Brain microvascular endothelial cell (primary cell): ENCODE measurements around the gene CCL20.
A peak's percentile ranks its signal among the peaks of the same experiment; 100 is the strongest.

ENCODE experiments used
- DNase-seq: peaks from one replicate; pipeline ENCODE4 v3.0.0-alpha.2; 2020
- H3K27ac ChIP-seq: fragments of 250-450 bp; sonication (Bioruptor Pico); 2 replicates; pipeline ENCODE4 v1.5.1; 2020; ENCODE audit warnings: mild to moderate bottlenecking, moderate library complexity
- H3K27me3 ChIP-seq: fragments of 250-450 bp; sonication (Bioruptor Pico); replicated peaks from 2 replicates; pipeline ENCODE4 v1.5.1; 2020; ENCODE audit warnings: mild to moderate bottlenecking
- H3K36me3 ChIP-seq: fragments of 250-450 bp; sonication (Bioruptor Pico); replicated peaks from 2 replicates; pipeline ENCODE4 v1.5.1; 2020; ENCODE audit warnings: mild to moderate bottlenecking
- H3K4me3 ChIP-seq: 2 replicates; pipeline ENCODE4 v1.5.1; 2011; ENCODE audit warnings: low read depth, mild to moderate bottlenecking, control low read depth, low read length, moderate library complexity
- in situ Hi-C: cut with HindIII; loops from 2 replicates; pipeline ENCODE4 v1.10.0; 2017; ENCODE audit warnings: low sequenced_read_pairs, low pct_ligation_motif_present
- TF ChIP-seq, protein P1 (sequence below): IDR thresholded peaks from 2 replicates; pipeline ENCODE4 v1.5.1; 2011; ENCODE audit warnings: low read depth, mild to moderate bottlenecking, moderate library complexity, low read length, control low read depth, inconsistent platforms; ENCODE audit errors: missing control alignments

CCL20 gene

DNA sequence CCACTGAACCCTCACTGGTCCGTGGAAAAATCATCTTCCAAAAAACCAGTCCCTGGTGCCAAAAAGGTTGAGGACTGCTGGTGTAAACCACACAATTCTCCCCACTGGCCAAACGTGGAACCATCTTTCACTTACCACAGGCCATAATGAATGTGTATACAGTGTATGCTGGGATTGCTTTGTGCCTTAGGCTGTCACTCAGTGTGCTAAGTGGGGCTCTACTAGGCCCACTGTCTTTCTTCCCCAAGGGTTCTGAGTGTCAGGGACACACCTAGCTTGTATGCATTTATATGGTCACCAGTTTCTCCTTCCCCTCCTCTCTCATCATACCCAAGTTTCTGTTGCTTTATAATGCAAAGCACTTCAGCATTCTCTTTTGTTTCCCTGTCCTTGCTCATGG, 40.7 kb upstream of the CCL20 start:
- no peaks in the 10 kb centered on the region for H3K36me3 ChIP-seq
- H3K27me3 ChIP-seq = no peaks in the 10 kb centered on the region
- in situ Hi-C loops = no loop called here
- no peak for DNase-seq
- no peak overlapping the region for H3K4me3 ChIP-seq
- TF ChIP-seq, protein P1, sequence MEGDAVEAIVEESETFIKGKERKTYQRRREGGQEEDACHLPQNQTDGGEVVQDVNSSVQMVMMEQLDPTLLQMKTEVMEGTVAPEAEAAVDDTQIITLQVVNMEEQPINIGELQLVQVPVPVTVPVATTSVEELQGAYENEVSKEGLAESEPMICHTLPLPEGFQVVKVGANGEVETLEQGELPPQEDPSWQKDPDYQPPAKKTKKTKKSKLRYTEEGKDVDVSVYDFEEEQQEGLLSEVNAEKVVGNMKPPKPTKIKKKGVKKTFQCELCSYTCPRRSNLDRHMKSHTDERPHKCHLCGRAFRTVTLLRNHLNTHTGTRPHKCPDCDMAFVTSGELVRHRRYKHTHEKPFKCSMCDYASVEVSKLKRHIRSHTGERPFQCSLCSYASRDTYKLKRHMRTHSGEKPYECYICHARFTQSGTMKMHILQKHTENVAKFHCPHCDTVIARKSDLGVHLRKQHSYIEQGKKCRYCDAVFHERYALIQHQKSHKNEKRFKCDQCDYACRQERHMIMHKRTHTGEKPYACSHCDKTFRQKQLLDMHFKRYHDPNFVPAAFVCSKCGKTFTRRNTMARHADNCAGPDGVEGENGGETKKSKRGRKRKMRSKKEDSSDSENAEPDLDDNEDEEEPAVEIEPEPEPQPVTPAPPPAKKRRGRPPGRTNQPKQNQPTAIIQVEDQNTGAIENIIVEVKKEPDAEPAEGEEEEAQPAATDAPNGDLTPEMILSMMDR = no peak
- no peak overlapping the region for H3K27ac ChIP-seq

DNA sequence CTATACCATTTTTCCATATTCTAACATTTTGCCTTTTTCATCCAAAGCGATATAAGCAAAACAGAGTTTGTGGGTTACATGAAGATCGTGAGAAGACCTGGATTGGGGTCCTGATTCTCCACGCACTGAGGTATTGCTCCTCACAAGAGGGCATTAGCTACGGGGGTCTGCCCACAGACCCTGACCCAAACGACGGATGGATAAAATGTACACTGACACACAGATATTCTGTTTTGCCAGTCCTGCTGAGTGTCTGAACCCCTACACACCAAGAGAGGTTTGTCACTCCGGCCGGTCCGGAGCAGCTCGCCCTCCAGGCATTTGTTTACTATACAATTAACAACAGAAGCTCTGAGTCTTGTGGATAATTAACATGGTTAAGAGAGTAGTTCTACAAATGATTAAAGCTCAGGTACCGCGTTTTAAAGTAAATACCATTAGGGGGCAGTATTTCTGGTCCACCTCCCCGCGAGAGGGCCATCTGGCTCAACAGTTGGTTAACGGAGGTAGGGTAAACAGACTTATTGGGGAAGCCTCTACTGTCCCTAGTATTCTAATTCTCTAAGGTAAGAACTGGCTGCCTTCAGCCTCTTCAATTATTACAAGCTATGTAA, 39.5 kb upstream of the CCL20 start:
- H3K27ac ChIP-seq = no peak overlapping the region
- TF ChIP-seq, protein P1 = peak; percentile 39
- H3K4me3 ChIP-seq = no peak overlapping the region
- in situ Hi-C loops = no loop called here
- DNase-seq = no peak
- no peaks in the 10 kb centered on the region for H3K36me3 ChIP-seq
- no peaks in the 10 kb centered on the region for H3K27me3 ChIP-seq

DNA sequence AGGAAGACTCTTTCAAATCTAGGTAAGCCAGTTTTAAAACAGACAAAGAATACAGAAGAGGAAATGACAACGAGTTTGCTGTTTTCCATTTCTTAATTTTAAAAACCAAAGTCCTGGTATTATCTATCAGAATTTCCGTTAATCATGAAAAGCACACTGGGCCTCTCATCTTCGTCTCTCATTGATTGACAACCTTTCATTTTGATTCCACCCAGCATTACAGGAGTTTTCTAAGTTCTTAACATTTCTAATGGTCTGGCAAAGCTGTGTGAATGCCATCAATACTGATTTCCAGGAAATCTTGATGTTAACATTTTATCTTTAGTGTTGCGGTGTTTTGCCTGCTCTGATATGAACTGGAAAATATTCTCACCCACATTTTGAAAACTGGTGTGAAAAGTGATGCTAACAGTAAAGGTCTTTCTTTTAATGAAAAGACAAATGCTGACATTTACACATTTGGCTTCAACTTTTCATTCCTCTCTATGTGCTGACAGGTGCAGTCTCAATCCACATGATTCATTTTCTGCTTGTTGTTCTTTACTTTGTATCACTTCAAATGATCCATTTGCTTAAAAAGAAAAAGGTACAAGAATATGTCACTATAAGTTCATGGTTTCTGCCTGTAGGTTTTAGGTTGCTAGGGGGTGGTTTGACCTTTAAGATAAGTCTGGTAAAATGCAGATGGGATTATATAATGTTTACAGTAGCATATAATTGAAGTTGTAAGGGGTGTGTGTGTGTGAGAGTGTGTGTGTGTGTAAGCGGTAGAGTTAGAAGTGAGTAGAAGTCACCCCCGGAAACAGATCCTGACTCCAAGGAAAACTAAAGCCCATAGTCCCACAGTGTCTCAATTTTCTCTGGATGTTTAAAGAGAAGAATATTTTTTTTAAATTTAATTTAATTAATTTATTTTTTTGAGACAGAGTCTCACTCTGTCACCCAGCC, 38.5 kb upstream of the CCL20 start:
- Histone ChIP-seq H3K27me3 (no peaks in the 10 kb centered on the region), H3K4me3 (no peak overlapping the region), H3K36me3 (no peaks in the 10 kb centered on the region), H3K27ac (no peak overlapping the region)
- in situ Hi-C loops = no loop called here
- no peak for DNase-seq
- TF ChIP-seq, protein P1 = no peak

DNA sequence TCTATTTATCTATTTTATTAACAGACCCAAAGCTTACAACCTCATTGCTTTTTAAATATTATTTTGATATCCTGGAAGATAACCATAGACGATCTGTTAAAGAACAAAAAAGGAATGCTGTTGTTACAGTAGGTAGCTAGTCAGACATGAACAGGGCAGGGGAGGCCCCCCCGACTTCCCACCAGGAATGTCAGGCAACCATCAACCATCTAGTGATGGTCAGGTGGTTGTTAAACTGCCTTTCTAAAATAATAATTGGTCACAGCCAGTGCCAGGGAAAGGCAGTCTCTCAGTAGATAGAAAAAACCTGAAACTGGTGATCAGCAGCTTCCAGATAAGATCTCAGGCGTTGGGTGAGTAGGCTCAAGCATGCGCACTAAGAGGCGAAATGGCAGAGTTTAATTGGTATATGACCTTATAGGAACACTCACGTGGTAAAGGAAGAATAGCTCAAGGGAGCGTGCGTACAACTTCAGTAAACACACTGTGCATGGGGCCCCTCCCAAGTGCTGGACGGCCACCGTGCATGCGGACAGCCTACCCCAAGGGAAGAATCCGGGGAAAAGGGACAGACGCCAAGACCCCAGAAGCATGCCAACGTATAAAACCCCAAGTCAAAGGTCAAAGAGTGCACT, 32.5 kb upstream of the CCL20 start:
- Histone ChIP-seq H3K4me3 (no peak overlapping the region), H3K36me3 (no peaks in the 10 kb centered on the region), H3K27ac (no peak overlapping the region), H3K27me3 (no peaks in the 10 kb centered on the region)
- in situ Hi-C loops = no loop called here
- TF ChIP-seq, protein P1 = no peak
- no peak for DNase-seq

DNA sequence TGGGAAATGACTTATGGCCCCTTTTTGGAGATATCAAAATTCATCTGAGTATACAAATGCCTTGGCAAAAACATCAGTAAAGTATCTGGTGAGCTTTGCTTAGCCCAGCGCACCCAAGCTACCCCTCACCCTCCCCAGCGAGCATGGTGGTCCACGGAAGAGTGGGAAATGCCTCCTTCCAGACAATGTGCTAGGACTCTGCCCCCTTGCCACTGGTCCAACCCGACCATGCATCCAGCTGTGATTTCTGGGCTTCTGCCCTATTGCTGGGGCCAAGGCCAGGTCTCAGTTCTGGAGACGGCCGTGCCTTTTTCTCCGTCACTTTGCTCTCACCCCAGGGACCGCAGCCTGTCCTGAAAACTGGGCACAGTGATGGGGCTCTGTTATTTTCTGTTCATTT, 31.8 kb upstream of the CCL20 start:
- in situ Hi-C loops = no loop called here
- H3K4me3 ChIP-seq = no peak overlapping the region
- TF ChIP-seq, protein P1 = no peak
- no peaks in the 10 kb centered on the region for H3K27me3 ChIP-seq
- no peaks in the 10 kb centered on the region for H3K36me3 ChIP-seq
- no peak overlapping the region for H3K27ac ChIP-seq
- DNase-seq = no peak
